Myocyte (in vitro differentiated cells): ENCODE data around the gene MAPK12. TPM values are rescaled to one million over a fixed set of nuclear protein-coding genes. Genes with fewer than 3 reads are reported as not detected.

Source experiments
- DNase-seq: peaks from one replicate; pipeline ENCODE4 v3.0.0-alpha.2; 2012; ENCODE audit warnings: low read depth
- total RNA-seq: library from RNA; depleted of rRNA; stranded (reverse); fragments of >200 nt; gene quantifications from 2 replicates; pipeline ENCODE4 v1.2.3, GENCODE V29; 2014

MAPK12 gene
- total RNA-seq, 1 donor from 2014 or later = 27.9 TPM

GRCh38 chr22:50269573-50269969, 8.1 kb upstream of the MAPK12 start:
- no peak for DNase-seq

GRCh38 chr22:50268655-50269113, 7.2 kb upstream of the MAPK12 start:
- DNase-seq = no peak

- DNase-seq = peak; percentile 35
These were observed 6.3 kb upstream of the MAPK12 start for GRCh38 chr22:50267591-50268390.

- DNase-seq = no peak
These were observed 5.5 kb upstream of the MAPK12 start for GRCh38 chr22:50266994-50267393.

GRCh38 chr22:50264946-50265669, 3.6 kb upstream of the MAPK12 start:
- no peak for DNase-seq

- DNase-seq = no peak
These were observed 2.7 kb upstream of the MAPK12 start for GRCh38 chr22:50264104-50264745.

GRCh38 chr22:50262973-50263617, 1.6 kb upstream of the MAPK12 start:
- DNase-seq = no peak

- DNase-seq = peak; percentile 47
These were observed 1.0 kb upstream of the MAPK12 start for GRCh38 chr22:50262460-50262911.

GRCh38 chr22:50260801-50261614, 475 bp downstream of the MAPK12 start:
- peak; percentile 70 for DNase-seq

GRCh38 chr22:50260434-50260800, 1.1 kb downstream of the MAPK12 start:
- DNase-seq = no peak

GRCh38 chr22:50259302-50259701, 2.2 kb downstream of the MAPK12 start:
- no peak for DNase-seq

GRCh38 chr22:50258361-50259292, 2.9 kb downstream of the MAPK12 start:
- DNase-seq = peak; percentile 55

GRCh38 chr22:50257451-50258360, 3.8 kb downstream of the MAPK12 start:
- no peak for DNase-seq

- DNase-seq = no peak
These were observed 4.4 kb downstream of the MAPK12 start for GRCh38 chr22:50257041-50257440.

- no peak for DNase-seq
These were observed 5.1 kb downstream of the MAPK12 start for GRCh38 chr22:50256258-50256862.

- DNase-seq = no peak
These were observed 5.9 kb downstream of the MAPK12 start for GRCh38 chr22:50255607-50256006.

GRCh38 chr22:50255099-50255498, 6.4 kb downstream of the MAPK12 start:
- no peak for DNase-seq

- DNase-seq = no peak
These were observed 7.5 kb downstream of the MAPK12 start for GRCh38 chr22:50253941-50254340.
